Fibroblast of skin of right biceps (primary cell): ENCODE results near the gene MLST8.
"Not testable (repeated sequence)": the region's sequence is repeated elsewhere in the genome, so short reads cannot be mapped to it uniquely, and the experiment has no call there.

Experiments
- DNase-seq: peaks from one replicate; pipeline ENCODE4 v3.0.0-alpha.2; 2013

Gene MLST8

GRCh38 chr16:2233872-2234812 is 28.9 kb downstream of the MLST8 start:
- no peak for DNase-seq

- DNase-seq: no peak
Measured at GRCh38 chr16:2234813-2235170, 29.5 kb downstream of the MLST8 start.

- DNase-seq: no peak
Measured at GRCh38 chr16:2235234-2235651, 30.0 kb downstream of the MLST8 start.

- DNase-seq: no peak
Measured at GRCh38 chr16:2235695-2236336, 30.6 kb downstream of the MLST8 start.

- no peak for DNase-seq
Measured at GRCh38 chr16:2236337-2237101, 31.3 kb downstream of the MLST8 start, which contains the start of gene DNASE1L2. DNASE1L2 (plus strand) TSS chr16:2236444; CDS start chr16:2236817, 373 bp downstream.

- DNase-seq: no peak
Measured at GRCh38 chr16:2237102-2237482, 31.8 kb downstream of the MLST8 start.

GRCh38 chr16:2237493-2238149 is 32.4 kb downstream of the MLST8 start:
- DNase-seq: no peak

- no peak for DNase-seq
Measured at GRCh38 chr16:2238150-2238837, 33.0 kb downstream of the MLST8 start.

GRCh38 chr16:2238838-2239675 is 33.8 kb downstream of the MLST8 start:
- no peak for DNase-seq

GRCh38 chr16:2240331-2240730 is 35.1 kb downstream of the MLST8 start:
- DNase-seq: not testable (repeated sequence)

- DNase-seq: no peak
Measured at GRCh38 chr16:2242598-2242997, 37.3 kb downstream of the MLST8 start.

- DNase-seq: no peak
Measured at GRCh38 chr16:2243031-2243528, 37.8 kb downstream of the MLST8 start.

- DNase-seq: no peak
Measured at GRCh38 chr16:2243781-2244180, 38.5 kb downstream of the MLST8 start.

GRCh38 chr16:2244301-2244700 is 39.0 kb downstream of the MLST8 start:
- DNase-seq: no peak

- no peak for DNase-seq
Measured at GRCh38 chr16:2244926-2245795, 39.9 kb downstream of the MLST8 start.

GRCh38 chr16:2246301-2246885 is 41.1 kb downstream of the MLST8 start:
- DNase-seq: no peak

- DNase-seq: peak; percentile 11
Measured at GRCh38 chr16:2250652-2251295, 45.5 kb downstream of the MLST8 start.

- DNase-seq: peak; percentile 90
Measured at GRCh38 chr16:2251296-2252111, 46.2 kb downstream of the MLST8 start, which contains the start of gene ECI1. ECI1 (minus strand) TSS chr16:2251587; CDS start chr16:2251566, 21 bp downstream.
